ENCODE data around the gene SLC45A1. TPM values are rescaled to one million over a fixed set of nuclear protein-coding genes. Genes with fewer than 3 reads are reported as not detected.
"Not testable (repeated sequence)": the region's sequence is repeated elsewhere in the genome, so short reads cannot be mapped to it uniquely, and the experiment has no call there.

SLC45A1 gene
- total RNA-seq, 1 donor from 2014 or later = 13.8 TPM

DNA sequence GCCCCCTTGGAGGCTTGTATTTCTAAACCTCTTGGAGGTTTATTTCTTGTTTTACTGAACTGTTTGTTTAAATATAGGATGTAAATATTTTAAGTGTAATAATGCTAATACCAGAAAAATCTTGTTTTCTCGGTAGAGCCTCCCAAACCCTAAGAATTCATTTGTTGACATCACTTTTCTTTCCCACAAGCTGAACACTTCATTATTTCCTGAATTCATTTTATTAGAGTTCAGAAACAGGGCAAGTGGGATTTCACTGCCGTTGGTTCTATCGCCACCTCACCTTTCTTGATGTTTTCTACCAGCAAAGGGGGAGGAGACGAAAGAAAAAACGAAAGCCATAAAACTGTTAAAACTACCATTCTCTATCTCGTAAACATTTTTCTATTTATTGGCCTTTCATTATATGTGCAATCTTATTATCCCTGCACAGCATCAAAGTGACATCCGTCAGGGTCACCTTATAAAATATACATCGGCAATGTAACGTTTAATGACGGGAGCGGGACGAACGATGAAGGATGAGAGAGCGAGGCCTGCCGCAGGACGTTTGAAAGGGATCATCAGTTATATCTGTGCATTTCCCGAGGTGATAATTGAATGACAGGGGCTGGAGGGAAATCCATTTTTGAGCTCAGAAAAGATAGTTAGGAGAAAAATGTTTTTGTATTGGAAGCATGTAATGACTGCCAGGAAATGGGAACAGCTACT lies 59.5 kb downstream of the SLC45A1 start:
- H3K36me3 ChIP-seq = no peaks in the 10 kb centered on the region
- peaks cover 79% of the 10 kb centered on the region for H3K4me1 ChIP-seq
- no peak for DNase-seq (ENCODE audit: extremely low spot score in 2 of 2)
- no peaks in the 10 kb centered on the region for H3K27me3 ChIP-seq
- H3K27ac ChIP-seq = peak overlapping the region; percentile 69
- TF ChIP-seq POLR2AphosphoS5 (IDR thresholded peaks at IDR 0.05; ENCODE audit: insufficient read depth in 1 of 2, low read depth in 1 of 2) (no peak), POLR2A (IDR thresholded peaks at IDR 0.05) (no peak)
- TF ChIP-seq, protein P1, sequence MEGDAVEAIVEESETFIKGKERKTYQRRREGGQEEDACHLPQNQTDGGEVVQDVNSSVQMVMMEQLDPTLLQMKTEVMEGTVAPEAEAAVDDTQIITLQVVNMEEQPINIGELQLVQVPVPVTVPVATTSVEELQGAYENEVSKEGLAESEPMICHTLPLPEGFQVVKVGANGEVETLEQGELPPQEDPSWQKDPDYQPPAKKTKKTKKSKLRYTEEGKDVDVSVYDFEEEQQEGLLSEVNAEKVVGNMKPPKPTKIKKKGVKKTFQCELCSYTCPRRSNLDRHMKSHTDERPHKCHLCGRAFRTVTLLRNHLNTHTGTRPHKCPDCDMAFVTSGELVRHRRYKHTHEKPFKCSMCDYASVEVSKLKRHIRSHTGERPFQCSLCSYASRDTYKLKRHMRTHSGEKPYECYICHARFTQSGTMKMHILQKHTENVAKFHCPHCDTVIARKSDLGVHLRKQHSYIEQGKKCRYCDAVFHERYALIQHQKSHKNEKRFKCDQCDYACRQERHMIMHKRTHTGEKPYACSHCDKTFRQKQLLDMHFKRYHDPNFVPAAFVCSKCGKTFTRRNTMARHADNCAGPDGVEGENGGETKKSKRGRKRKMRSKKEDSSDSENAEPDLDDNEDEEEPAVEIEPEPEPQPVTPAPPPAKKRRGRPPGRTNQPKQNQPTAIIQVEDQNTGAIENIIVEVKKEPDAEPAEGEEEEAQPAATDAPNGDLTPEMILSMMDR (IDR thresholded peaks at IDR 0.05) = no peak
- no peak overlapping the region for H3K4me3 ChIP-seq
- intact Hi-C loops (cut with DNase I) = no loop called here
- H3K9me3 ChIP-seq = no peaks in the 10 kb centered on the region

DNA sequence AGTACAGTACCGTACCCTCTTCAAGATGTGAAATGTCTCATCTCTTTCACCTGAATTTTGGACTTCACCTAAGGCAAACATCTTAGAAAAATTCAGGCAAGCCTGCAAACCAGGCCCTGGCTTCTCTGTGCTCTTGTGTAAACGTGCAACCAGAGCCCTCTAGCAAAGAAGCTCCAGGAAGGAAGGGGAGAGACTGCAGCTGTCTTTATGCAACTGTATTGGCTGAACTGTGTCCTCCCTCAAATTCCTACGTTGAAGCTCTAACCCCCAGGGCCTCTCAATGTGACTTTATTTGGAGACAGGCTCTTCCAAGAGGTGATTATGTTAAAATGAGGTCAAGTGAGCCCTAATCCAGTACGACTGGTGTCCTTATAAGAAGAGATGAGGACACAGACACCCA lies 60.3 kb downstream of the SLC45A1 start:
- intact Hi-C loops (cut with DNase I) = no loop called here
- Histone ChIP-seq H3K27ac (peak overlapping the region; percentile 69), H3K27me3 (no peaks in the 10 kb centered on the region), H3K4me3 (no peak overlapping the region), H3K9me3 (no peaks in the 10 kb centered on the region), H3K4me1 (peaks cover 79% of the 10 kb centered on the region), H3K36me3 (no peaks in the 10 kb centered on the region)
- TF ChIP-seq POLR2A (IDR thresholded peaks at IDR 0.05) = no peak
- peak in 1 of 2 donors; percentile 43 for TF ChIP-seq POLR2AphosphoS5 (IDR thresholded peaks at IDR 0.05; ENCODE audit: insufficient read depth in 1 of 2, low read depth in 1 of 2)
- TF ChIP-seq, protein P1 (IDR thresholded peaks at IDR 0.05) = no peak
- DNase-seq (ENCODE audit: extremely low spot score in 2 of 2) = no peak

- Histone ChIP-seq H3K4me3 (no peak overlapping the region), H3K36me3 (no peaks in the 10 kb centered on the region), H3K27ac (peak overlapping the region; percentile 69), H3K9me3 (no peaks in the 10 kb centered on the region), H3K27me3 (no peaks in the 10 kb centered on the region), H3K4me1 (peaks cover 79% of the 10 kb centered on the region)
- intact Hi-C loops (cut with DNase I) = no loop called here
- TF ChIP-seq POLR2A (IDR thresholded peaks at IDR 0.05) = no peak
- TF ChIP-seq POLR2AphosphoS5 (IDR thresholded peaks at IDR 0.05; ENCODE audit: insufficient read depth in 1 of 2, low read depth in 1 of 2) = no peak
- TF ChIP-seq, protein P1 (IDR thresholded peaks at IDR 0.05) = no peak
- no peak for DNase-seq (ENCODE audit: extremely low spot score in 2 of 2)
Observed at GRCh38 chr1:8378981-8379470, 61.1 kb downstream of the SLC45A1 start.

- peak overlapping the region; percentile 69 for H3K27ac ChIP-seq
- peaks cover 79% of the 10 kb centered on the region for H3K4me1 ChIP-seq
- H3K27me3 ChIP-seq = no peaks in the 10 kb centered on the region
- H3K36me3 ChIP-seq = no peaks in the 10 kb centered on the region
- H3K4me3 ChIP-seq = no peak overlapping the region
- H3K9me3 ChIP-seq = no peaks in the 10 kb centered on the region
- intact Hi-C loops (cut with DNase I) = no loop called here
- no peak for DNase-seq (ENCODE audit: extremely low spot score in 2 of 2)
- TF ChIP-seq POLR2AphosphoS5 (IDR thresholded peaks at IDR 0.05; ENCODE audit: insufficient read depth in 1 of 2, low read depth in 1 of 2) = no peak
- TF ChIP-seq, protein P1 (IDR thresholded peaks at IDR 0.05) = no peak
- TF ChIP-seq POLR2A (IDR thresholded peaks at IDR 0.05) = no peak
Observed at GRCh38 chr1:8379513-8380186, 61.7 kb downstream of the SLC45A1 start.

- peaks cover 82% of the 10 kb centered on the region for H3K4me1 ChIP-seq
- intact Hi-C loops (cut with DNase I); H3K4me3 ChIP-seq; H3K27me3 ChIP-seq; H3K36me3 ChIP-seq; H3K9me3 ChIP-seq; DNase-seq (ENCODE audit: extremely low spot score in 2 of 2): not testable (repeated sequence)
- H3K27ac ChIP-seq = peak overlapping the region; percentile 69
Observed at GRCh38 chr1:8380310-8380709, 62.4 kb downstream of the SLC45A1 start.

Measured in vagina (tissue), 2 donors.